SJSA1 (cell line): Measurements from ENCODE around the gene KLHL11. TPM values are rescaled to one million over a fixed set of nuclear protein-coding genes. Genes with fewer than 3 reads are reported as not detected.

ENCODE experiments used
- total RNA-seq: library from RNA; depleted of rRNA; stranded (reverse); fragments of >200 nt; shearing (Covaris generic); gene quantifications from 2 replicates; pipeline ENCODE4 v1.2.3, GENCODE V29; 2014; rRNA removed

KLHL11 gene
- total RNA-seq, 1 experiment from 2014 or later, result 27.4 TPM

Other genes starting within 250 kb of the KLHL11 start
- 3,176 and 3,345 TPM in 2 replicates for gene KRT17, start 240.8 kb downstream of the KLHL11 start, total RNA-seq
- gene EIF1, start 176.5 kb downstream of the KLHL11 start, total RNA-seq, result 80.1 and 91.0 TPM in 2 replicates
- not detected in 2 replicates for gene GAST, start 153.1 kb downstream of the KLHL11 start, total RNA-seq
- not detected in 2 replicates for gene HAP1, start 130.8 kb downstream of the KLHL11 start, total RNA-seq
- 1.1 and 2.2 TPM in 2 replicates for gene JUP, start 78.7 kb downstream of the KLHL11 start, total RNA-seq
- gene P3H4, start 53.5 kb downstream of the KLHL11 start, total RNA-seq, result 40.9 and 45.4 TPM in 2 replicates
- gene FKBP10, start 52.4 kb downstream of the KLHL11 start, total RNA-seq, result 81.4 and 90.2 TPM in 2 replicates
- gene NT5C3B, start 29.2 kb downstream of the KLHL11 start, total RNA-seq, result 54.7 and 84.9 TPM in 2 replicates
- not detected in 2 replicates for gene KLHL10, start 27.6 kb downstream of the KLHL11 start, total RNA-seq
- gene ACLY, start 53.5 kb upstream of the KLHL11 start, total RNA-seq, result 77.0 and 122 TPM in 2 replicates
- gene ODAD4, start 65.2 kb upstream of the KLHL11 start, total RNA-seq, result not detected in 2 replicates
- 45.7 and 47.1 TPM in 2 replicates for gene CNP, start 101.4 kb upstream of the KLHL11 start, total RNA-seq
- 80.6 and 97.7 TPM in 2 replicates for gene DNAJC7, start 152.0 kb upstream of the KLHL11 start, total RNA-seq
- gene NKIRAS2, start 154.7 kb upstream of the KLHL11 start, total RNA-seq, result 50.2 and 63.1 TPM in 2 replicates
- gene C17orf113, start 185.2 kb upstream of the KLHL11 start, total RNA-seq, result 0.18 and 1.2 TPM in 2 replicates
- gene ZNF385C, start 233.1 kb upstream of the KLHL11 start, total RNA-seq, result not detected in 2 replicates
- gene DHX58, start 247.3 kb upstream of the KLHL11 start, total RNA-seq, result 0.85 and 1.4 TPM in 2 replicates